Measurements from ENCODE around the gene TRIP13.

GRCh38 chr5:893137-893506, 438 bp downstream of the TRIP13 start:
- TF ChIP-seq CTCF (IDR thresholded peaks at IDR 0.05) = no peak
- TF ChIP-seq POLR2A (IDR thresholded peaks at IDR 0.05) = no peak

Data from thyroid gland (tissue), 4 donors.